ENCODE results near the gene FSTL5. TPM values are rescaled to one million over a fixed set of nuclear protein-coding genes. Genes with fewer than 3 reads are reported as not detected.

The FSTL5 gene
- total RNA-seq, 2 donors from 2014 or later: not detected

DNA sequence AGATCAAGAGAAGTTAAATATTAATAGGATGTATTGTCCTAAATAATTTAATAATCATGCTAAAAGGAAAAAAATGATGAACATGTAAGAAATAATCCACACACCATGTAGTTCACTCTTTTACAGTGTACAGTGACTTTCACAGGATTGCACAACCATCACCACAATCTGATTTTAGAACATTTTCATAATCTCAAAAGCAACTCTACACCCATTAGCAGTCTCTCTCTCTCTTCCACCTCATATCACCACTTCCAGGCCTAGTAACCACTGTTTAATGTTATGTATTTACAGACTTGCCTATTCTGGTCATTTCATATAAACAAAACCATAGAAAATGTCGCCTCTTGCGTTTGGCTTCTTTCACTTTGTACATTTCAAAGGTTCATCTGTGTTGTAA, 153.4 kb downstream of the FSTL5 start:
- no peak overlapping the region for H3K4me3 ChIP-seq
- TF ChIP-seq CTCF (IDR thresholded peaks at IDR 0.05): no peak
- no peaks in the 10 kb centered on the region for H3K9me3 ChIP-seq
- H3K36me3 ChIP-seq: no peaks in the 10 kb centered on the region
- H3K27ac ChIP-seq: no peak overlapping the region
- no peak for DNase-seq (ENCODE audit: low spot score)
- H3K4me1 ChIP-seq: no peaks in the 10 kb centered on the region
- no peaks in the 10 kb centered on the region for H3K27me3 ChIP-seq

- no peak for TF ChIP-seq CTCF (IDR thresholded peaks at IDR 0.05)
- H3K27me3 ChIP-seq: no peaks in the 10 kb centered on the region
- H3K4me1 ChIP-seq: no peaks in the 10 kb centered on the region
- no peaks in the 10 kb centered on the region for H3K36me3 ChIP-seq
- no peak for DNase-seq (ENCODE audit: low spot score)
- no peaks in the 10 kb centered on the region for H3K9me3 ChIP-seq
- H3K27ac ChIP-seq: no peak overlapping the region
- no peak overlapping the region for H3K4me3 ChIP-seq
Observed at GRCh38 chr4:161992317-161992716, 171.5 kb downstream of the FSTL5 start.

- no peak overlapping the region for H3K27ac ChIP-seq
- no peak overlapping the region for H3K4me3 ChIP-seq
- H3K4me1 ChIP-seq: no peaks in the 10 kb centered on the region
- H3K27me3 ChIP-seq: no peaks in the 10 kb centered on the region
- H3K36me3 ChIP-seq: no peaks in the 10 kb centered on the region
- TF ChIP-seq CTCF (IDR thresholded peaks at IDR 0.05): no peak
- DNase-seq (ENCODE audit: low spot score): no peak
- no peaks in the 10 kb centered on the region for H3K9me3 ChIP-seq
Observed at GRCh38 chr4:161991811-161992210, 172.0 kb downstream of the FSTL5 start.

DNA sequence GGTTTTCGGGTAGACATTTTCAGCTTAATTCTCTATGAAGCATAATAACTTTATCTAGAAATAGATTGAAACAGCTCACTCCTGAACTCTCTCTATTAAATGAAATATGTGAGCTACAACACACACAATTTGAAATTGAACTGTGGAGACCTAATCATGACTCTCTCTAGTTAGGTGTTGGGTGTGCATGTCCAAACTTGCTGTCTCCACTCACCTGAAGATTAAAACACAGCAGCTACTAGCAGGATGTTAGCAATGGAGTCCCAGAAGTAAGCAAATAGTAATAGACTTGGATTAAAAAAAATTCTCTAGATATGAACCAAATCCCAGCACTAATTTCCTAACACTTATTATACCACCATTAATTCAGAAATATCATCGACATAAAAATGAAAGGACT, 173.1 kb downstream of the FSTL5 start:
- TF ChIP-seq CTCF (IDR thresholded peaks at IDR 0.05): no peak
- no peaks in the 10 kb centered on the region for H3K36me3 ChIP-seq

DNA sequence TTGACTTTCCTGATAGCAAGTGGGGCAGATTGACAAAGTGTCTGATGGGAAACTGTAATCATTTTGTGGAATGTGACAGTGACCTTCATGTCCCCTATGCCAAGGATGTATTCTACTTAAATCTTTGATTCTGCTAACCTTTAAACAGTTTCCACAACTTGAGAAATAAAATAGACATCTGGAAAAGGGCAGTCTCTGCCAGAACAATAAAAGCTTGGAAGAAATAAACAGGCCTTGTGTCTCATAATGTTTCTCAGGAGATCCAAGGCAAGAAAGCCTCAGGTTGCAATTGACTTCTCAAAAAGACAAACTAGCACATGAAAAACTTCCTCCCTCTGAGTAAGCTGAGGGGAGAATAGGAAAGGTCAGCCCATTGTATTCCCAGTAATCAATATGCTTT, 174.9 kb downstream of the FSTL5 start:
- TF ChIP-seq CTCF (IDR thresholded peaks at IDR 0.05): no peak
- no peak for DNase-seq (ENCODE audit: low spot score)
- no peaks in the 10 kb centered on the region for H3K27me3 ChIP-seq
- H3K4me3 ChIP-seq: no peak overlapping the region
- no peaks in the 10 kb centered on the region for H3K36me3 ChIP-seq
- H3K4me1 ChIP-seq: no peaks in the 10 kb centered on the region
- H3K27ac ChIP-seq: no peak overlapping the region
- no peaks in the 10 kb centered on the region for H3K9me3 ChIP-seq

More for the DNA sequence above, 173.1 kb downstream of the FSTL5 start:
- Histone ChIP-seq H3K27ac (no peak overlapping the region), H3K27me3 (no peaks in the 10 kb centered on the region), H3K4me1 (no peaks in the 10 kb centered on the region), H3K9me3 (no peaks in the 10 kb centered on the region), H3K4me3 (no peak overlapping the region)
- no peak for DNase-seq (ENCODE audit: low spot score)

GRCh38 chr4:161987611-161988010, 176.2 kb downstream of the FSTL5 start:
- no peaks in the 10 kb centered on the region for H3K27me3 ChIP-seq
- H3K4me3 ChIP-seq: no peak overlapping the region
- no peaks in the 10 kb centered on the region for H3K36me3 ChIP-seq
- no peaks in the 10 kb centered on the region for H3K9me3 ChIP-seq
- H3K4me1 ChIP-seq: no peaks in the 10 kb centered on the region
- no peak for TF ChIP-seq CTCF (IDR thresholded peaks at IDR 0.05)
- DNase-seq (ENCODE audit: low spot score): no peak
- H3K27ac ChIP-seq: no peak overlapping the region
